ENCODE data around the gene CCDC110.

Gene CCDC110

DNA sequence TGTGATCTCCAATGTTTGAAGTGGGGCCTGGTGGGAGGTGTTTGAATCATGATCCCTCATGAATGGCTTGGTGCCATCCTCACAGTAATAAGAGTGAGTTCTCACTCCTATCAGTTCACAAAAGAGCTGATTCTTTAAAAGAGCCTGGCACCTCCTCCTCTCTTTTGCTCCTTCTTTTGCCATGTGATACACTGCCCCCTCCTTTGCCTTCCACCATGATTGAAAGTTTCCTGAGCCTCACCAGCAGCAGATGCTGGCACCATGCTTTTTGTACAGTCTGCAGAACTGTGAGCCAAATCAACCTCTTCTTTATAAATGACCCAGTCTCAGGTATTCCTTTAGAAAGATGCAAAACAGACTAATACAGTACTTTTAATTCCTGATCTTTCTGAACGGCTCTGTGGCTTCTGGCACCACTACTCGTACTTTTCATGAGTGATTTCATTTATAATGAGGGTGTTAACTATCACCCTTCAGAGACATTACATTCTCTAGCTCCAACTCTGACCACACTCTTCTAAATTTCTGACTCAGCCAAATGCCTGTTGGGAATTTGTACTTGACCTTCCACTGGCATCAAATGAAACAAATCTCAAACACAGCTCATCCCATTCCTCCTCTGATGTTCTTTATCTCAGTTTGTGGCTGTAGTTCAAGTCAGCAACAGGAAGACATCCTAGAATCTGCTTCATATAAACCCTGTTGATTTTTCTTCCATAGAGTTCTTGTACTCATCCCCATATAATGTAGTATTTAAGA lies 50.0 kb downstream of the CCDC110 start:
- DNase-seq (ENCODE audit: low read depth), result no peak

DNA sequence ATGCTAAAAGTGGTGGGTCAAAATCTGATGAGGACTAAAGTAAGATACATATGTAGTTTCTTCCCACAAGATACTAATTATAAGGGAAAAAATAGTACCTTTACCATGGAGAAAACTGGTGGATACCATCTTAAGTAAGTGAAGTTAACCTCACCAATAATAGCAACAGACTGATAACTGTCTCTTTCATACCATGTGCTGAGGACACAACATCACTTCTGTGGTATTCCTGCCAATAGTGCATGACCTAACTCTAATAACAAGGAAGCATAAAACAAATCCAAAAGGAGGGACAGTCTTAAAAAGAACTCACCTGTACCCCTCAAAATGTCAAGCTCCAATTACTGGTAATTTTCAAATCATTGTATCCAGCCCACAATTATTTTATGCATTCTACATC lies 54.6 kb downstream of the CCDC110 start:
- no peak for DNase-seq (ENCODE audit: low read depth)

DNA sequence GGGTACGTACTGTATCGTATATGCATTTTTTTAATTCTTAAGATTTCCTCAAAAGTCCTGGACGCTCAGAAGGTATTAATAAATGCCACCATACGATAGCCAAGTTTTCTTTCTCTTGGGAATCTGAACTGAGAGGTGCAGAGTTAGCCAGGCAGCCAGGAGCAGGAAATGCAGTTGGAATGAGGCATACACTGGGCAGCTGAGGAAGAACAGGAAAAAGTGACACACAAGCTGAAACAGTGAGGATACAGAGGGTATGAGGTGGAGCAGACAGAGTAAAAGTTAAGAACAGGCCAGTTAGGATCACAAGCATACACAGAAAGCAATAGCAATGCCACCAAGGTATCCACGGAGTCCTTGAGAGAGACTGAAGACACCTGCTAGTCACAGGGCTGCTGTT lies 59.1 kb downstream of the CCDC110 start:
- no peak for DNase-seq (ENCODE audit: low read depth)

DNA sequence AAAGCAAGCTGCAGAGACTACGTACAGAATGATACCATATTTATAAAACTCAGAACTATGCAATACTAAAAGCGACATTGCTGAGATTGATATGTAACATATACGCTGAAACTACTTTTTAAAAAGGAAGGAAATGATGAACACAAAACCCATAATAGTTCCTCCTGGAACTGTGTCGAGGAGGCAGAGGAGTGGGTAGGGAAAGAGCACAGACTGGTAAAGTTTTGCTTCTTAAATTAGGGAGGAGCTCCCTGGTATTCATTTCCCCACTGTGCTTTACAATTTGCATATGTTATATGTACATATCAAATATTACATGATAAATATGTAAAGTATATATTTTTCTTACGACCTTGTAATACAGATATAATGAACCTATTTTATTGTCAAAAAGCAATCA lies 59.7 kb downstream of the CCDC110 start:
- no peak for DNase-seq (ENCODE audit: low read depth)

DNA sequence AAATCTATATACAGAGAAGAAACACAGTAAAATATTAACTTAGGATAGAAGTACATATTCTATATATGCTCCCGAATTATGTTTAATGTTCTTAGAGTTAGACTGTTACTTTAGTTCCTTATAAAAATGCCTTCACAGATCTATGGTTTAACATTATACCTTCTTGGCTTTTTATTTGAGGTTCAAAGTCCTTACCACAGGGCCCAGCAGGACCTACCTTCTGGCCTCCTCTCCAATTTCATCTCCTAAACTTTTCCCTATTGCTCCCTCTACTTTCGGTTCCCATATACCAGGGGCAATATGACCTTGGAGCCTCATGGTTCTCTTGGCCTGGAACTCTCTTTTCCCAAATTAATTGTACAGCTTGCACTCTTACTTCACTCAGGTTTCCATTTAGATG lies 63.1 kb downstream of the CCDC110 start:
- DNase-seq (ENCODE audit: low read depth), result no peak

DNA sequence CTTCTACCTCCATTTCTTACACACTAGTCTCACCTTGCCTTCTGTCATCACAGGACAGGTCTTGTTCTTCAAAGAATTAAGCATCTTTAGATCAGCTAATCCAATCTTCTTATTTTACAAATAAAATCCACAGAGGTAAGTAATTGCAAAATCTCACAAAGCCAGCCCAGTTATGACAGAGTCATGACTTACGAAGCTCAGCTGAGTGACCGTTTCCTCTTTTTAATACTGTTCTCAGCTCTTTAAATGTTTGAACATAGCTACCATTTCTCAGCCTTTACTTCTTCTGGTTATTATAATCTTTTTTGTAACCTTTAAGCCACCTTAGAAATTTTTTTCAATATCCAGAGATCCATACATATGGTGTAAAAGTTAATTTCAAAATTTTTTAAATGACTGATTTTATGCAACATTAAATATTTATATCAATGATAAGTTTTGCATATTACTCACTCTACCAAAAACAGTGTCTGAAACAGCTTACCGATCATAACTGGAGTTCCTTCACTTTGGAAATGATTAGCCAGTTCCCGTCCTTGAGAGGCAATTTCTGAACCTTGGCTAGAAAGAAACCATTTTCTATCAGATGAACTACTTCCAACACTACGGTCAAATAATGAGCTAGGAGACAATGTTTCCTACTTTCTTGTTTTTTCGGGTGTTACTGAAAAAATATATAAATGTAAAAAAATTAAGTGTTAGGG lies 66.1 kb downstream of the CCDC110 start:
- no peak for DNase-seq (ENCODE audit: low read depth)

DNA sequence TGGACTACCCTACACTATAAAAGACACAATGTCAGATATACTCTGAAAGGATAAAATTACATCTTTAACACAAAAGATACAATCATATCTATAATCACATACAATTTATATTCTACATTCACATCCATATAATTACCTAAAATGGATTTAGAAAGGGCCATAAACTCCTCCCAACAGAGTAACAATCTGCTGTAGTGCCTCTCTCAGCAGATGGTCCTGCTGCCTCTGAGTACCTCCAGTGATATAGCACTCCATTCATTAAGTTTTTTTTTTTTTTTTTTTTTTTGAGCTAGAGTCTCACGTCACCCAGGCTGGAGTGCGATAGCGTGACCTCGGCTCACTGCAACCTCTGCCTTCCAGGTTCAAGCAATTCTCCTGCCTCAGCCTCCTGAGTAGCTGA lies 67.5 kb downstream of the CCDC110 start:
- no peak for DNase-seq (ENCODE audit: low read depth)

DNA sequence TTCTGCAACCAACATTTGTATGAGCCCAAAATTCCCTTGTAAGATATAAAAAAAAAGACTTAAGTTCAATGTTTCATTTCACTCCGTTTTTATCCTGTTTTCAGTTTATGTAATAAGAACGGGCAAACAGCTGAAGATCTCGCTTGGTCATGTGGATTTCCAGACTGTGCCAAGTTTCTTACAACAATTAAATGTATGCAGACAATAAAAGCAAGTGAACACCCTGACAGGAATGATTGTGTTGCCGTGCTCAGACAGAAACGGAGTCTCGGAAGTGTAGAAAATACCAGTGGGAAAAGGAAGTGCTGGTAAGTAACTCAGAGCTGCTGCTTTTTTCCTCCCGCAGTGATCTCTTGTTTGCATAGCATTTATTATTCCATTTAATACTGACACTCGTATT lies 72.1 kb downstream of the CCDC110 start:
- no peak for DNase-seq (ENCODE audit: low read depth)

DNA sequence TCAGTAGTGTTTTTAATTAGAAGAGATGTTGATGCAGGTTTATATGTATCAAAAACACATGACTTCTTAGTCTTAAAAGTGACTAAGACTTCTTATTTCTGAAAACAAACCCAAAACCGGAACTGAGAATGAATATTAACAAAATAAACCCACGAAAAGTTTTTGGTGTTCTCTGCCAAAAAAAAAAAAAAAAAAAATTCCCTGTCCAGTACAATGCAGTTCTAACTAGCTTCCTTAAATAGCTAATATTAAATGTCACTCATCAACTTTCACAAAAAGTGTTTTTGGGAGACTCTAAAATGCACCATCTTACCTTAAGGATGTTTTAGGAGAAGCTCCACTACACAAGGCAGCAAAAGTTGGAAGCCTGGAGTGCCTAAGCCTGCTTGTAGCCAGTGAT lies 72.9 kb downstream of the CCDC110 start:
- no peak for DNase-seq (ENCODE audit: low read depth)

DNA sequence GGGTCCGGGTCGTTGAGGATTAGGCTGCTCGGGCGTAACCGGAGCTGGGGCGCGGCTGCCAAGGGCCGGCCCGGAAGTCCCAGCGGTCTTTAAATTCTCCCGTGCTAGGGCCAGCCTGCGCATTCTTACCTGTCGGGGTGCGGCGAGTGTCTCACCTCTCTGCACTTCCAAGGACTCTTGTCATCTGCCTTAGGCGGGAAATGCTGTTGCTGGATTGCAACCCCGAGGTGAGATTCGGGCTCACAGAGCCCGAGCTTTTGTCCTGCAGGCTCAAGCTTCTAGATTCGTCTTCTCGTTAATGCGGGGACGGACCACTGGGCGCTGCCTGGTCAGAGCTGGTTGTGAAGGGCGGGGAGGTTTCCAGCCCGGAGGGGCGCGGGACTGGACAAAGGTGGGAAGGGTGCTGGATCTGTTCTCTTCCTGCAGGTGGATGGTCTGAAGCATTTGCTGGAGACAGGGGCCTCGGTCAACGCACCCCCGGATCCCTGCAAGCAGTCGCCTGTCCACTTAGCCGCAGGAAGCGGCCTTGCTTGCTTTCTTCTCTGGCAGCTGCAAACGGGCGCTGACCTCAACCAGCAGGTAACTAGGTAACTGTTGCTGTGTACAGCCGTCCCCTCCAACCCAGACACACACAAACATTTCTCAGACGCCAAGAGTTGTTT lies 74.7 kb downstream of the CCDC110 start, which contains the start of gene ANKRD37:
TSS of gene ANKRD37 (plus strand) at position 118 of the 662 bp plus-strand sequence. CDS start at position 201, 83 bp downstream.
- DNase-seq (ENCODE audit: low read depth), result no peak

DNA sequence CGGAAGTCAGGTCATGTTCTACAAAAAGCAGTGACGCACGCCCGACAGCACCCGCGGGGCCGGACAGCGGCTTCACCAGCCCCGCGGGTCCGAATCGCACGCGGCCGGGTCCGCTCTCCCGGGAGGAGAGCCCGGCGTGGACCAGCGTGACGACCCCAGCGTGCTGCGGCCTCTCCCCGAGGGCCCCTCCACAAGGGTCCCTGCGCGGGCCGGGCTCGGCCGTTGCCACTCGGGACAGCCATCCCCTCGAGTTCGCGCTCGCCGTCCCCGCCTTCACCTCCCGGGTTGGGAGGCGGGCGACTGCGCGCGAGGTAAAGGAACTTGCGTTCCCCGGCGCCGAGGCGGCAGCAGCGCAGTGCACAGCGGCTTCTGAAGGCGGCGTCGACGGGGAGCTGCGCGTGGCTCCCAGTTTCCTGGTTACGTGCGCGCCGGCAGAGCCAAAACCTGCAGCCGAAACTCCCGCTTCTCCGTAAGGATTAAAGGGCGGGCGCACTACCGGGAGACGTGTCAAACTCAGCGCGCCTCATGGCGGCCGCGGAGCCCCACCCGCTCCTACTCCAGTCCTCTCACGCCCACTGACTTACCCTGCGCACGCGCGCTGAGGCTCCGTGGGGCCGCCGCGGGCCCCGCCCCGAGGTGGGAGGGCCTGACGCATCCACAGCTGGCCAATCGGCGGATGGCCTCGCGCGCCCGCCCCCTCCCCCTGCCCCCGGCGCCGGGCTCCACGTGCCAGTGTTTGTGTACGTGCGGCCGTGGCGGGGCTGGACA lies 75.4 kb downstream of the CCDC110 start:
- peak; percentile 92 for DNase-seq (ENCODE audit: low read depth)

DNA sequence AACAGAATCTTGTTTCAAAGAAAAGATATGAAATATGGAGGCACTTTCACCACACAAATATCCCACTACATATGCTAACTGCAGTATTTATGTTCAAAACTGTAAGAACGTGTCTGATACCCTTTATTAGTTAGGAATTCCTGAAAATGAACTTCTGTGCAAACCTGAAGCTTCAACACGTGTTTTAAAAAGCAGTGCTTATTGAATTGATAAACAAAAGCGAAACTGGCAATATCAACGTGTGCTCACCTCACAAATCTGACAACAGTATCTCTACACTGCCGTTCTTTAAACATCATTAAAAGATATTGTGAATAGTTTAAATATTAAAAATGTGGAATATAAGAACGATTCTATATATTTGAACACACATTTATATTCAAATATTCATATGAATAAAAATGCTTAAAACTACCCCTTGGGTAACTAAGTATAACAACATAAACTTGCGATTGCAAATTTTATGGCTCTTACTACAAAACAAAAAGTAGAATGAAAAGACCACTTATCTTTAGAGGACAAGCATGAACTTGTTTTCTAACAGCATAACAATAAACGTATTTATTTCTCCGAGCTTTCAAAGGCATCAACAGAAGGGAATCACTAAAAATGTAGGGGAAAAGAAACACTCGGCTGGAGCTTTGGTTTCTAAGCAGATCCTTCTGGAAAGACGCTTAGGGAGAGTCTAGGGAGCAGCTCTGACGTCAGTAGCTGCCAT lies 76.1 kb downstream of the CCDC110 start, which contains the start of gene LRP2BP:
TSS of gene LRP2BP (minus strand) at position 687 of the 718 bp plus-strand sequence. CDS start 17,738 bp downstream, outside the sequence.
- DNase-seq (ENCODE audit: low read depth), result no peak

Data from activated T-cell treated with anti-CD3 and anti-CD28 coated beads for 1 hour (primary cell).